22Rv1 (cell line): ENCODE measurements around the gene CDKN2AIPNL.

Source experiments
- ZFX ChIP-seq: fragments of 450-650 bp; IDR thresholded peaks from 2 replicates; pipeline ENCODE4 v1.6.1; 2017; ENCODE audit warnings: antibody characterized with exemption, borderline replicate concordance
- TF ChIP-seq, protein P1 (sequence below): fragments of 450-650 bp; IDR thresholded peaks from 2 replicates; pipeline ENCODE4 v1.5.1; 2017; ENCODE audit warnings: mild to moderate bottlenecking

DNA sequence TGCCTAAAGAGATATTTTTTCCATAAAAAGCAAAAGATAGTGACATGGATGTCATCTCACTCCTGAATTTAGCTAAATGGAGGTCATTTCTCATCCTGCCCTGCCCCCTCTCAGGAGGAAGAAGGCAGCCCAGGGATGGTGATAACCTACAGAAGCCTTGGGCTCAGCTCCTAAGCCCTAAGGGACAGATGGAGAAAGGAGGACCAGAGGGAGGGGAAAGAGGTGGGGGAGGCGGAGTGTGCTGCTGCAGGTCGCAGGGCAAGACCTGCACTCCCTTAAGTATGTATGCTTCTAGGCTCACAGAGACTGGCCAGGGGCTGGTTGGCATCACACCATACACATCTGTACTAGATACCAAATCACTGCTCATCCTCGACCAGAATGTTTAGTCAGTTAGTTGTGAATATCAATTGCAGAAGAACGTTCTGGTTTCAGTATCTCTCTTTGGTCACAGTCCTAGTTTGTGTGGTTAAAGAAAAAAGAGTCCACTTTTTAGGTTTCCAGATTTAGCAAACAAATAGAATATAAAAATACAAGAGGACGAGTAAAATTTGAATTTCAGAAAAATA is 18.4 kb upstream of the CDKN2AIPNL start:
- TF ChIP-seq, protein P1, sequence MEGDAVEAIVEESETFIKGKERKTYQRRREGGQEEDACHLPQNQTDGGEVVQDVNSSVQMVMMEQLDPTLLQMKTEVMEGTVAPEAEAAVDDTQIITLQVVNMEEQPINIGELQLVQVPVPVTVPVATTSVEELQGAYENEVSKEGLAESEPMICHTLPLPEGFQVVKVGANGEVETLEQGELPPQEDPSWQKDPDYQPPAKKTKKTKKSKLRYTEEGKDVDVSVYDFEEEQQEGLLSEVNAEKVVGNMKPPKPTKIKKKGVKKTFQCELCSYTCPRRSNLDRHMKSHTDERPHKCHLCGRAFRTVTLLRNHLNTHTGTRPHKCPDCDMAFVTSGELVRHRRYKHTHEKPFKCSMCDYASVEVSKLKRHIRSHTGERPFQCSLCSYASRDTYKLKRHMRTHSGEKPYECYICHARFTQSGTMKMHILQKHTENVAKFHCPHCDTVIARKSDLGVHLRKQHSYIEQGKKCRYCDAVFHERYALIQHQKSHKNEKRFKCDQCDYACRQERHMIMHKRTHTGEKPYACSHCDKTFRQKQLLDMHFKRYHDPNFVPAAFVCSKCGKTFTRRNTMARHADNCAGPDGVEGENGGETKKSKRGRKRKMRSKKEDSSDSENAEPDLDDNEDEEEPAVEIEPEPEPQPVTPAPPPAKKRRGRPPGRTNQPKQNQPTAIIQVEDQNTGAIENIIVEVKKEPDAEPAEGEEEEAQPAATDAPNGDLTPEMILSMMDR = no peak
- no peak for TF ChIP-seq ZFX
